ENCODE results near the gene DHX38. TPM values are rescaled to one million over a fixed set of nuclear protein-coding genes. Genes with fewer than 3 reads are reported as not detected.

DHX38 gene
- 68.9 and 71.6 TPM in 2 replicates for total RNA-seq

DNA sequence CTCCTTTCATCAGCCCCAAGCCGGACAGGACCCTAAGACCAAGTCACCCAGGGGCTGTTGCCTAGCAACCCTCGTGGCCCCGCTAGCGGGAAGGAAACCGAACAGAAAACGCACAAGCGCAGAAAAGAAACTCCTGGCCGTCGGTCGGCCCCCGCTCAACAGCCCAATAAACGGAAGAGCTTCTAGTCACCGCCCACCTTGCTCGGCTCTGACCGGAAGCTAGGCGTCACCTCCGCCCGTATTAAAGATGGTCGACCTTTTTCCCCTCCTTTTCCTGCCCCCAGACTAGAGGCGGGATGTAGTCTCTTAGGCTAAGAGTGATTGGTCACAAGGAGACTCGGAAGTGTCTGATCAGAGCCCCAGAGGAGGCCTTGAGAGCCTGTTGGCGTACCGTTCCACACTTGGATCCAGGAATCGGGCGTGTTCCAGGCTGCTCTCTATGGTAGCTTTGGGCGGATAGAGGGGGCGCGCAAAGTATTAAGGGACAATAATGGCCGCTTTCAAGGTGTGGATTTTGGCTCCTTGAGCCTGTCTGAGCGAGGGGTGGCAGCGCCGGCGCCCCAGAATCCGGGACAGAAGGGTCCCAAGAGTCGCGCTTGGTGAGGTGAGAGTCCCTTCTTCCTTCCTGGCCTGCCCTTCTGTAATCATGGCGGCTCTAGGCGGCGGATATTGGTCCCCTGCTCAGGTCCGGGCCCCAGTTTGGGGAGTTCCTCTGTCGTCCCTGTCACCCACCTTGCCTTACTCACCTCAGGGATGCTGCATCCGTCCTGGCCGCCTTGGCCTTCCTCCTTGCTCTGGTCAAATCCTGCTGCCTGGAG, at the start of gene DHX38, which contains the start of gene TXNL4B:
TSS of gene DHX38 (plus strand) at position 400 of the 818 bp plus-strand sequence. CDS start 2,311 bp downstream, outside the sequence.
TSS of gene TXNL4B (minus strand) at position 173 of the 818 bp plus-strand sequence. CDS start 2,871 bp downstream, outside the sequence.

DNA sequence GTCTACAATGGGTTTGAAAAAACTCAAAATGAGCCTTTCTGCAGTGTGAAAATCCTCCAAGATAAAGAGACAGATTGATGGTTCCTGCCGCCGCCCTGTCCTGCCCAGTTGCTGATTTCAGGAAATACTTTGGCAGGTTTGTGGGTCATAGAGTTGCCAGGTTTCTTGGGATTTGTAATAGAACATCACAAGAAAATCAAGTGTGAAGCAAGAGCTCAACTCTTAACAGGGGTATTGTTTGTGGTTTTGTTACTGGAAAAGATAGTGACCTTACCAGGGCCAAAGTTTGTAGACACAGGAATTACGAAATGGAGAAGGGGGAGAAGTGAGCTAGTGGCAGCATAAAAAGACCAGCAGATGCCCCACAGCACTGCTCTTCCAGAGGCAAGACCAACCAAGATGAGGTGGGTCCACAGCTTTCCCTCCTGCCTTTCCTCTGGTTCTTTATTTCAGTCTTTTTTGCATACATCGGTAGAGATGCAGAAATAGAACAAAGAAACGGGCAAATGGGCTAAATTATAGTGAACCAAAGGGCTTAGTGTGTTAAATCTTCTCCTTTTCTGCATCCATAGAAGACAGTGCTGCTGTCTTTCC, 39.3 kb upstream of the DHX38 start, which contains the start of gene HP:
TSS of gene HP (plus strand) at position 252 of the 594 bp plus-strand sequence. CDS start at position 400, 148 bp downstream.

Other genes starting within 250 kb of the DHX38 start
- 16.2 and 17.8 TPM in 2 replicates for gene ATXN1L, start 247.9 kb upstream of the DHX38 start, total RNA-seq
- gene ZNF821, start 209.7 kb upstream of the DHX38 start, total RNA-seq = 3.2 and 4.4 TPM in 2 replicates
- gene IST1, start 198.3 kb upstream of the DHX38 start, total RNA-seq = 111 and 135 TPM in 2 replicates
- gene PKD1L3, start 93.4 kb upstream of the DHX38 start, total RNA-seq = not detected in 2 replicates
- 3.0 and 3.5 TPM in 2 replicates for gene DHODH, start 85.1 kb upstream of the DHX38 start, total RNA-seq
- 0.20 TPM in 1 of 2 replicates, not detected in the other for gene HP, start 39.3 kb upstream of the DHX38 start, total RNA-seq
- gene HPR, start 30.6 kb upstream of the DHX38 start, total RNA-seq = not detected in 2 replicates
- gene TXNL4B, start 227 bp upstream of the DHX38 start, total RNA-seq = 4.1 and 6.8 TPM in 2 replicates
- gene PMFBP1, start 78.3 kb downstream of the DHX38 start, total RNA-seq = under 0.01 TPM in 1 of 2 replicates, not detected in the other

Measured in smooth muscle cell of the pulmonary artery (primary cell).